SIG-M5 treated with dmso at 0.1 percent for 504 hours (cell line): ENCODE results near the gene KRT8.

Source experiments
- DNase-seq: peaks from one replicate; lab custom pipeline; 2025; ENCODE audit not compliant: unreplicated experiment; lab: John Stamatoyannopoulos, UW

KRT8 gene

DNA sequence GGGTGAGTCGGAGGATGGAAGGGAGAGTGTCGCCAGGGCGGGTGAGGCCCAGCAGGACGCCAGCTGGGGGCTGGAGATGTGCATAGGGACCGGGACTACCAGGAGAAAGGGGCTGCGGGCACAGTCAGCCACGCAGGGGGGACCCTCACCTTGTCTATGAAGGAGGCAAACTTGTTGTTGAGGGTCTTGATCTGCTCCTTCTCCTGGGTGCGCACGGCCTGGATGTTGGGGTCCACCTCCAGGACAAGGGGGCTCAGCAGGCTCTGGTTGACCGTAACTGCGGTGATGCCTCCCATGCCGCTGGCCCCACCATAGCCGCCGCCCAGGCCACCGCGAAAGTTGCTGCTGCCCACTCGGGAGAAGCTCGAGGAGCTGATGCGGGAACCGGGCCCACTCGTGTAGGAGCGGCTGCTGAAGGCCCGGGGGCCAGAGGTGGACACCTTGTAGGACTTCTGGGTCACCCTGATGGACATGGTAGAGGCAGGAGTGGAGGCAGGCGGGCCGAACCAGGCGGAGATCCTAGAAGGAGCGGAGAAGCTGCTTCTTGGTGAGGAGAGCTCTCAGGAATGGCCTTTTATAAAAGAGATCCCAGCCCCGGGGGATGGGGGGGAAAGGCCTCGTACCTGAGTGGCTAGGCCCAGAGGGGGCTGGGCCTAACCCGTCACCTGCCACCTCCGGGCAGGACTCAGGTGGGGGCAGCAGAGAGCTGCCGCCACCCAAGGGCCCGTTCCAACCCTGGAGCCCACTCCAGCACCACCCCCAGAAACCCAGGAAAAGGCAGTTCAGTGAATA is at the start of gene KRT8:
TSS of gene KRT8 (minus strand) at position 568 of the 792 bp plus-strand sequence. CDS start at position 473, 95 bp downstream.
- peak; percentile 65 for DNase-seq

- no peak for DNase-seq
Observed at GRCh38 chr12:52953181-52953841, 48.4 kb upstream of the KRT8 start.

- no peak for DNase-seq
Observed at GRCh38 chr12:52952076-52952801, 47.4 kb upstream of the KRT8 start.

GRCh38 chr12:52951640-52952039 is 46.8 kb upstream of the KRT8 start:
- DNase-seq = no peak

GRCh38 chr12:52951126-52951525 is 46.2 kb upstream of the KRT8 start:
- no peak for DNase-seq

- DNase-seq = no peak
Observed at GRCh38 chr12:52950553-52950952, 45.7 kb upstream of the KRT8 start.

GRCh38 chr12:52949413-52950331 is 44.8 kb upstream of the KRT8 start:
- peak; percentile 40 for DNase-seq

GRCh38 chr12:52947738-52948423 is 43.0 kb upstream of the KRT8 start:
- DNase-seq = no peak

DNA sequence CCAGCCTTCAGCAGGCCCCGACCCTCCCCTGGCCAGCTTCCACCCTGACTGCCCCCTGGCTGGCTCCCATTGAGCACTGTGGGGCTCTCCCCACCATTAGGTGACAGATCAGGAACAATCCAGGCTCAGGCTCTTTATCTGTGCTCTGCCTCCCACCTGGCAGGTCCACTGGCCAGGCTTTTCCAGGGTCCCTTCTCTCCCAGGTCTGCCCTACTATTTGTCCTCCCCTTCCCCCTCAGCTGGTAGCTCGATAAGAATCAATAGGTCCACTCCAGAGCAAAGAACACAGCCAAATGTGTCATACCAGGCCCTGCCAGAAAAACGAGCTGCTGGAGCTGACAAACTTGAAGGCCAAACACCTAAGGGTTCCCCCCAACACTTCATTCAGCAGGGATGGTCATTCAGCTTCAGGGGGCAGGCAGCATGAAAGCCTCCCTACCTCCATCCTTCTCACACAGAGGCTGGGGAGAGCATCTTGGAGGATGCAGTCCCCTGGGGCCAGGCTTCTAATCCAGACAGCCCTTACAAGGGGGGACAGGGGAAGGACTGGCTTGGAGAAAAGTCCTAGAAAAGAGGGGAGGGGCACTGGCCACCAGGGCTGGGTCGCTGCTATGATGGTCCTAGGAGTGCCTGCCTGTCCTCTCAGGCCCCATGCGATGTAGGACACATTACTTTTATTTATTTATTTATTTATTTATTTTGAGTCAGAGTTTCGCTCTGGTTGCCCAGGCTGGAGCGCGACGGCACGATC is 42.1 kb upstream of the KRT8 start:
- DNase-seq = no peak

- no peak for DNase-seq
Observed at GRCh38 chr12:52946334-52946733, 41.5 kb upstream of the KRT8 start.

- peak; percentile 75 for DNase-seq
Observed at GRCh38 chr12:52945389-52946232, 40.7 kb upstream of the KRT8 start.

DNA sequence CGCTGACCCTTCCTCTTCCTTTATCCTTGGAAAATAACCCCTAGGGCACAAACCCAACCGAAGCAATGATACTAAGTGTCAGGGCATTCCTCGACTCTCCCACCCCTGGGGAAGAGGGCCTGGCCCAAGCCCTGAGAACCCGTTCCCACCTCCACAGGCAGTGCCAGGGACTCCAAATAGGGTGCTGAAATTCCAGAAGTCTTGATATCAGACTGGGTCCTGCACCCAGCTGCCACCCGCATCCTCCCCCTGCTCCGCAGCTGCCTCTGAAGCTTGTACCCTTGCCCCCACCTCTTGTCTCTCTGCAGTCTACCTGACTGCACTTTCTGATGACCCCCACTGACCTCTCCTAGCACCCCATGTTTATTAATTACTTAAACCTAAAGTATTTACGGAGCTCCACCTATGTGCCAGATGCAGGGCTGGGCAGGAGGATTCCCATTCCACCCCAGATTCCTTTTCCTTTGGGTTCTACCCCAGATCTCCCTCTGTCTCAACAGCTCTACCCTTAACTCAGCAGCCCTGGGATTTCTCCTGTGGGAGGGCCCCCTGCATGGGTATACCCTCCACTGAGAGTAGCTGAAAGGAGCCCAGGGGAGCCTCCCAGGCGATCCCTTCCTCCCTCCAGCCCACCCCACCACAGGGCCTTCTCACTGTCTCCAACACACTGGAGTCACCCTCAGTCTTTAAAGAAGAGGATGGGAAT is 40.0 kb upstream of the KRT8 start:
- no peak for DNase-seq

GRCh38 chr12:52942901-52943181 is 38.0 kb upstream of the KRT8 start:
- DNase-seq = no peak

GRCh38 chr12:52942066-52942900 is 37.4 kb upstream of the KRT8 start:
- no peak for DNase-seq

- DNase-seq = no peak
Observed at GRCh38 chr12:52929538-52929937, 24.7 kb upstream of the KRT8 start.

- DNase-seq = no peak
Observed at GRCh38 chr12:52927964-52928363, 23.1 kb upstream of the KRT8 start.

- peak; percentile 76 for DNase-seq
Observed at GRCh38 chr12:52926596-52927234, 21.8 kb upstream of the KRT8 start.
